ENCODE data around the gene HOXB5.

HOXB5 gene

GRCh38 chr17:48542114-48542656, 51.4 kb downstream of the HOXB5 start (continued):
- TF ChIP-seq IKZF3 (tag by site-specific recombination; IDR thresholded peaks at IDR 0.05) = peak; percentile 60; the same call in 1 of the 2 replicates
- no peak for TF ChIP-seq ZEB2 (tag by site-specific recombination; IDR thresholded peaks at IDR 0.05)
- no peak; the same call in 1 of the 2 replicates for TF ChIP-seq BCL11A (tag by site-specific recombination; IDR thresholded peaks at IDR 0.05; ENCODE audit: low read depth)
- no peak for TF ChIP-seq ZNF394 (tag by site-specific recombination; IDR thresholded peaks at IDR 0.05; ENCODE audit: borderline replicate concordance)
- no peak for TF ChIP-seq PRDM6 (tag by site-specific recombination; IDR thresholded peaks at IDR 0.05)
- no peak for TF ChIP-seq PATZ1 (tag by site-specific recombination; IDR thresholded peaks at IDR 0.05)
- no peak for TF ChIP-seq KLF7 (tag by site-specific recombination; IDR thresholded peaks at IDR 0.05; ENCODE audit: borderline replicate concordance)
- no peak for TF ChIP-seq ZNF433 (tag by site-specific recombination; IDR thresholded peaks at IDR 0.05; ENCODE audit: low read depth)
- TF ChIP-seq ZNF701 (tag by site-specific recombination; IDR thresholded peaks at IDR 0.05) = no peak
- no peak for TF ChIP-seq ZNF248 (tag by site-specific recombination; IDR thresholded peaks at IDR 0.05)
- TF ChIP-seq ZBTB49 (tag by site-specific recombination; IDR thresholded peaks at IDR 0.05; ENCODE audit: low read depth) = no peak
- no peak for TF ChIP-seq ZNF747 (tag by site-specific recombination; IDR thresholded peaks at IDR 0.05)
- no peak for TF ChIP-seq ZNF530 (tag by site-specific recombination; IDR thresholded peaks at IDR 0.05; ENCODE audit: low read depth)
- no peak for TF ChIP-seq PRDM10 (tag by site-specific recombination; IDR thresholded peaks at IDR 0.05)
- TF ChIP-seq ZNF776 (tag by site-specific recombination; IDR thresholded peaks at IDR 0.05; ENCODE audit: borderline replicate concordance) = no peak
- no peak for TF ChIP-seq ZFP37 (tag by site-specific recombination; IDR thresholded peaks at IDR 0.05)
- TF ChIP-seq KLF9 (tag by site-specific recombination; IDR thresholded peaks at IDR 0.05; ENCODE audit: low read depth) = no peak
- TF ChIP-seq ZNF148 (tag by site-specific recombination; IDR thresholded peaks at IDR 0.05; ENCODE audit: borderline replicate concordance) = no peak
- TF ChIP-seq ZSCAN30 (tag by site-specific recombination; IDR thresholded peaks at IDR 0.05) = no peak
- no peak for TF ChIP-seq GFI1B (tag by site-specific recombination; IDR thresholded peaks at IDR 0.05)
- TF ChIP-seq ZNF626 (tag by site-specific recombination; IDR thresholded peaks at IDR 0.05) = no peak
- TF ChIP-seq ZNF341 (tag by site-specific recombination; IDR thresholded peaks at IDR 0.05; ENCODE audit: low read depth) = peak; percentile 59; the same call in 1 of the 2 replicates
- no peak for TF ChIP-seq ZNF280D (tag by site-specific recombination; IDR thresholded peaks at IDR 0.05)
- no peak for TF ChIP-seq ZFP41 (tag by site-specific recombination; IDR thresholded peaks at IDR 0.05; ENCODE audit: borderline replicate concordance)
